WTC11 (cell line): ENCODE results near the gene CHMP1B. TPM values are rescaled to one million over a fixed set of nuclear protein-coding genes. Genes with fewer than 3 reads are reported as not detected.

Experiments used
- ATAC-seq: fragments of 200-7000 bp; cut with Tn5 transposase; 2 replicates; pipeline ENCODE4 v1.10.0; 2021; ENCODE audit warnings: mild to moderate bottlenecking, moderate library complexity
- CTCF ChIA-PET: fragments of 300-600 bp; sonication (Branson Sonifier 250); formaldehyde crosslinking; loops from one replicate; lab custom pipeline; 2021; ENCODE audit warnings: antibody characterized with exemption; lab: Charles Lee
- POLR2A ChIA-PET: fragments of 350-600 bp; sonication (Branson Sonifier 250); formaldehyde crosslinking; loops from one replicate; lab custom pipeline; 2021; ENCODE audit warnings: antibody characterized with exemption; lab: Charles Lee
- DNase-seq: peaks from one replicate; pipeline ENCODE4 v3.0.0; 2021; ENCODE audit warnings: low spot score
- H3K27ac Mint-ChIP-seq: 2 replicates; pipeline ENCODE4 v1.8.0; 2021; ENCODE audit warnings: mixed read lengths
- H3K27me3 Mint-ChIP-seq: 2 replicates; pipeline ENCODE4 v1.8.0; 2021; ENCODE audit warnings: low read depth, mild to moderate bottlenecking, moderate library complexity, mixed read lengths
- H3K36me3 Mint-ChIP-seq: 2 replicates; pipeline ENCODE4 v1.8.0; 2021; ENCODE audit warnings: mixed read lengths
- H3K4me1 Mint-ChIP-seq: 2 replicates; pipeline ENCODE4 v1.8.0; 2022; ENCODE audit warnings: mixed read lengths
- H3K4me3 Mint-ChIP-seq: 2 replicates; pipeline ENCODE4 v1.8.0; 2021; ENCODE audit warnings: mild to moderate bottlenecking, moderate library complexity, mixed read lengths
- H3K9me3 Mint-ChIP-seq: 2 replicates; pipeline ENCODE4 v1.8.0; 2021; ENCODE audit warnings: mixed read lengths
- ATF1 ChIP-seq: sonication (generic); formaldehyde crosslinking; IDR thresholded peaks from 2 replicates; pipeline ENCODE4 v1.8.1; 2023; ENCODE audit warnings: mild to moderate bottlenecking, moderate library complexity, missing genetic modification reagents
- CBFB ChIP-seq: sonication (generic); formaldehyde crosslinking; IDR thresholded peaks from 2 replicates; pipeline ENCODE4 v1.8.1; 2022; ENCODE audit warnings: mild to moderate bottlenecking, low read depth, missing genetic modification reagents
- CREB1 ChIP-seq: sonication (generic); formaldehyde crosslinking; IDR thresholded peaks from 2 replicates; pipeline ENCODE4 v1.8.0; 2023; ENCODE audit warnings: mild to moderate bottlenecking, missing genetic modification reagents
- CREM ChIP-seq: sonication (generic); formaldehyde crosslinking; IDR thresholded peaks from 2 replicates; pipeline ENCODE4 v1.8.1; 2022; ENCODE audit warnings: mild to moderate bottlenecking, missing genetic modification reagents, moderate library complexity
- E2F1 ChIP-seq: sonication (generic); formaldehyde crosslinking; IDR thresholded peaks from 2 replicates; pipeline ENCODE4 v1.8.0; 2022; ENCODE audit warnings: mild to moderate bottlenecking, missing genetic modification reagents
- ELF4 ChIP-seq: sonication (generic); formaldehyde crosslinking; IDR thresholded peaks from 2 replicates; pipeline ENCODE4 v1.8.1; 2022; ENCODE audit warnings: low read depth, mild to moderate bottlenecking, moderate library complexity, missing genetic modification reagents
- GTF2I ChIP-seq: fragments of 250-450 bp; sonication (Bioruptor Pico); conservative IDR thresholded peaks from 2 replicates; pipeline ENCODE4 v1.4.0; 2021; ENCODE audit warnings: mild to moderate bottlenecking
- MXD4 ChIP-seq: fragments of 250-450 bp; sonication (Bioruptor Pico); IDR thresholded peaks from 2 replicates; pipeline ENCODE4 v1.8.0; 2021; ENCODE audit warnings: mild to moderate bottlenecking, moderate library complexity, borderline replicate concordance
- NFYB ChIP-seq: sonication (generic); formaldehyde crosslinking; conservative IDR thresholded peaks from 2 replicates; pipeline ENCODE4 v1.8.0; 2022; ENCODE audit warnings: low read depth, missing genetic modification reagents
- NR3C1 ChIP-seq: sonication (generic); formaldehyde crosslinking; conservative IDR thresholded peaks from 2 replicates; pipeline ENCODE4 v1.8.1; 2023; ENCODE audit warnings: low read depth, mild to moderate bottlenecking, missing genetic modification reagents
- STAT6 ChIP-seq: sonication (generic); formaldehyde crosslinking; conservative IDR thresholded peaks from 2 replicates; pipeline ENCODE4 v1.8.1; 2023; ENCODE audit warnings: mild to moderate bottlenecking, low read depth, missing genetic modification reagents, moderate library complexity
- TEAD4 ChIP-seq: sonication (generic); formaldehyde crosslinking; IDR thresholded peaks from 2 replicates; pipeline ENCODE4 v1.8.0; 2022; ENCODE audit warnings: mild to moderate bottlenecking, missing genetic modification reagents
- TP53 ChIP-seq: sonication (generic); formaldehyde crosslinking; IDR thresholded peaks from 2 replicates; pipeline ENCODE4 v1.8.1; 2023; ENCODE audit warnings: mild to moderate bottlenecking, missing genetic modification reagents
- ZBTB21 ChIP-seq: sonication (generic); formaldehyde crosslinking; IDR thresholded peaks from 2 replicates; pipeline ENCODE4 v1.8.1; 2023; ENCODE audit warnings: mild to moderate bottlenecking, missing genetic modification reagents, borderline replicate concordance
- ZBTB43 ChIP-seq: sonication (generic); formaldehyde crosslinking; IDR thresholded peaks from 2 replicates; pipeline ENCODE4 v1.8.1; 2023; ENCODE audit warnings: mild to moderate bottlenecking, missing genetic modification reagents
- ZNF138 ChIP-seq: sonication (generic); formaldehyde crosslinking; conservative IDR thresholded peaks from 2 replicates; pipeline ENCODE4 v1.8.1; 2022; ENCODE audit warnings: mild to moderate bottlenecking, moderate library complexity, missing genetic modification reagents
- ZNF281 ChIP-seq: sonication (generic); formaldehyde crosslinking; IDR thresholded peaks from 2 replicates; pipeline ENCODE4 v1.8.0; 2023; ENCODE audit warnings: mild to moderate bottlenecking, missing genetic modification reagents
- total RNA-seq: library from RNA; stranded (reverse); gene quantifications from 3 replicates; pipeline ENCODE4 v1.2.3, GENCODE V29; 2021
- TF ChIP-seq, protein P1 (sequence below): sonication (generic); formaldehyde crosslinking; IDR thresholded peaks from 2 replicates; pipeline ENCODE4 v1.8.1; 2023; ENCODE audit warnings: mild to moderate bottlenecking, missing genetic modification reagents, borderline replicate concordance
- TF ChIP-seq, protein P2 (sequence below): sonication (generic); formaldehyde crosslinking; IDR thresholded peaks from 2 replicates; pipeline ENCODE4 v1.8.1; 2023; ENCODE audit warnings: mild to moderate bottlenecking, missing genetic modification reagents, moderate library complexity

The CHMP1B gene
- total RNA-seq, 1 experiment from 2014 or later = 37.2 TPM

DNA sequence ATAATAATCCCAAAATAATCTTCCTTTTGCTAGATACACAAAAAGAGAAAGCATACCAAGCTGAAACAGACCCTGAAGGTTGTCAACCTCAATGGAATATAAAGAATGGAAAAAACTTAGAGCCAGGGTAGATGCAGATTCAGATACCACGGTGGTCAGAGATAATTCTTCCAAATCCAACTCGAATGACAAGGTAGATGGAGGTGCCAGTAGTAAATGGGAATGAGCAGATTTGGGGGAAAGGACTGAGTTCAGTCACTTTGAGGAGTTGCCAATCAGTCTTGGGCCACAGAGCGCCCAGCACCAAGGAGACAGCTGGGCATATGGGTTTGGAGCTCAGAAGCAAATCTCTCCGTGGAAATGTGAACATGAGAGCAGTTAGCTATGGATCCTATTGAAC is 3.4 kb upstream of the CHMP1B start:
- CTCF ChIA-PET = no interaction called here
- no peak overlapping the region for H3K4me3 Mint-ChIP-seq
- POLR2A ChIA-PET = no interaction called here

More for the DNA sequence above, 3.4 kb upstream of the CHMP1B start:
- H3K9me3 Mint-ChIP-seq = no peaks in the 10 kb centered on the region
- DNase-seq (no peak), ATAC-seq (no peak)
- H3K27me3 Mint-ChIP-seq = no peaks in the 10 kb centered on the region
- H3K4me1 Mint-ChIP-seq = peaks cover 17% of the 10 kb centered on the region
- H3K27ac Mint-ChIP-seq = no peak overlapping the region
- TF ChIP-seq ZBTB21 (CRISPR knock-in tag) (no peak), ATF1 (CRISPR knock-in tag) (no peak), TP53 (CRISPR knock-in tag) (no peak), CREB1 (CRISPR knock-in tag) (no peak), NFYB (CRISPR knock-in tag) (no peak), ELF4 (no peak), MXD4 (CRISPR knock-in tag) (no peak), CREM (CRISPR knock-in tag) (no peak), NR3C1 (CRISPR knock-in tag) (no peak), STAT6 (CRISPR knock-in tag) (no peak), GTF2I (CRISPR knock-in tag) (no peak), E2F1 (no peak), CBFB (CRISPR knock-in tag) (no peak), TEAD4 (no peak), ZBTB43 (CRISPR knock-in tag) (no peak), ZNF281 (CRISPR knock-in tag) (no peak), ZNF138 (CRISPR knock-in tag) (no peak)
- TF ChIP-seq, protein P1, sequence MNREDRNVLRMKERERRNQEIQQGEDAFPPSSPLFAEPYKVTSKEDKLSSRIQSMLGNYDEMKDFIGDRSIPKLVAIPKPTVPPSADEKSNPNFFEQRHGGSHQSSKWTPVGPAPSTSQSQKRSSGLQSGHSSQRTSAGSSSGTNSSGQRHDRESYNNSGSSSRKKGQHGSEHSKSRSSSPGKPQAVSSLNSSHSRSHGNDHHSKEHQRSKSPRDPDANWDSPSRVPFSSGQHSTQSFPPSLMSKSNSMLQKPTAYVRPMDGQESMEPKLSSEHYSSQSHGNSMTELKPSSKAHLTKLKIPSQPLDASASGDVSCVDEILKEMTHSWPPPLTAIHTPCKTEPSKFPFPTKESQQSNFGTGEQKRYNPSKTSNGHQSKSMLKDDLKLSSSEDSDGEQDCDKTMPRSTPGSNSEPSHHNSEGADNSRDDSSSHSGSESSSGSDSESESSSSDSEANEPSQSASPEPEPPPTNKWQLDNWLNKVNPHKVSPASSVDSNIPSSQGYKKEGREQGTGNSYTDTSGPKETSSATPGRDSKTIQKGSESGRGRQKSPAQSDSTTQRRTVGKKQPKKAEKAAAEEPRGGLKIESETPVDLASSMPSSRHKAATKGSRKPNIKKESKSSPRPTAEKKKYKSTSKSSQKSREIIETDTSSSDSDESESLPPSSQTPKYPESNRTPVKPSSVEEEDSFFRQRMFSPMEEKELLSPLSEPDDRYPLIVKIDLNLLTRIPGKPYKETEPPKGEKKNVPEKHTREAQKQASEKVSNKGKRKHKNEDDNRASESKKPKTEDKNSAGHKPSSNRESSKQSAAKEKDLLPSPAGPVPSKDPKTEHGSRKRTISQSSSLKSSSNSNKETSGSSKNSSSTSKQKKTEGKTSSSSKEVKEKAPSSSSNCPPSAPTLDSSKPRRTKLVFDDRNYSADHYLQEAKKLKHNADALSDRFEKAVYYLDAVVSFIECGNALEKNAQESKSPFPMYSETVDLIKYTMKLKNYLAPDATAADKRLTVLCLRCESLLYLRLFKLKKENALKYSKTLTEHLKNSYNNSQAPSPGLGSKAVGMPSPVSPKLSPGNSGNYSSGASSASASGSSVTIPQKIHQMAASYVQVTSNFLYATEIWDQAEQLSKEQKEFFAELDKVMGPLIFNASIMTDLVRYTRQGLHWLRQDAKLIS = no peak
- TF ChIP-seq, protein P2, sequence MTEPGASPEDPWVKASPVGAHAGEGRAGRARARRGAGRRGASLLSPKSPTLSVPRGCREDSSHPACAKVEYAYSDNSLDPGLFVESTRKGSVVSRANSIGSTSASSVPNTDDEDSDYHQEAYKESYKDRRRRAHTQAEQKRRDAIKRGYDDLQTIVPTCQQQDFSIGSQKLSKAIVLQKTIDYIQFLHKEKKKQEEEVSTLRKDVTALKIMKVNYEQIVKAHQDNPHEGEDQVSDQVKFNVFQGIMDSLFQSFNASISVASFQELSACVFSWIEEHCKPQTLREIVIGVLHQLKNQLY (CRISPR knock-in tag) = no peak
- peaks cover 2% of the 10 kb centered on the region; the same call in 1 of the 2 replicates for H3K36me3 Mint-ChIP-seq
